OCI-LY7 (cell line): ENCODE results near the gene MACROD1. TPM values are rescaled to one million over a fixed set of nuclear protein-coding genes. Genes with fewer than 3 reads are reported as not detected.

ENCODE experiments used
- BruUV-seq: library from RNA; stranded (reverse); fragments of 400-500 nt; replicated peaks from 2 replicates; lab custom pipeline; 2021; lab: Mats Ljungman, UMichigan
- CTCF ChIA-PET: fragments of 300-600 bp; sonication (Branson Sonifier 250); formaldehyde crosslinking; loops from one replicate; lab custom pipeline; 2022; ENCODE audit warnings: antibody characterized with exemption; ENCODE audit not compliant: unreplicated experiment; lab: Charles Lee
- POLR2A ChIA-PET: fragments of 300-600 bp; sonication (Branson Sonifier 250); formaldehyde crosslinking; loops from one replicate; lab custom pipeline; 2022; ENCODE audit warnings: antibody characterized with exemption; lab: Charles Lee
- DNase-seq: peaks from one replicate; pipeline ENCODE4 v3.0.0-alpha.2; 2015; ENCODE audit warnings: low spot score
- H2AFZ ChIP-seq: fragments of 200-600 bp; sonication (generic), shearing (Covaris generic); 2 replicates; pipeline ENCODE4 v1.6.1; 2014; ENCODE audit warnings: mild to moderate bottlenecking, antibody characterized with exemption, low read length, moderate library complexity
- H3K27ac ChIP-seq: fragments of 200-600 bp; sonication (generic); 2 replicates; pipeline ENCODE4 v1.5.1; 2014; ENCODE audit warnings: mixed run types, low read depth, mild to moderate bottlenecking, moderate library complexity, low read length, inconsistent platforms; ENCODE audit not compliant: poor library complexity, severe bottlenecking
- H3K36me3 ChIP-seq: fragments of 200-600 bp; sonication (generic); 2 replicates; pipeline ENCODE4 v1.6.1; 2014; ENCODE audit warnings: mild to moderate bottlenecking, antibody characterized with exemption, low read length, moderate library complexity, mixed read lengths; ENCODE audit not compliant: insufficient read depth
- H3K4me1 ChIP-seq: fragments of 200-600 bp; sonication (generic); 2 replicates; pipeline ENCODE4 v1.5.1; 2014; ENCODE audit warnings: mild to moderate bottlenecking, low read length; ENCODE audit not compliant: insufficient read depth, poor library complexity, severe bottlenecking
- H3K4me2 ChIP-seq: fragments of 200-600 bp; sonication (generic); 2 replicates; pipeline ENCODE4 v1.6.1; 2014; ENCODE audit warnings: mild to moderate bottlenecking, low read length
- H3K4me3 ChIP-seq: fragments of 200-600 bp; sonication (generic); 2 replicates; pipeline ENCODE4 v1.5.1; 2014; ENCODE audit warnings: mild to moderate bottlenecking, low read depth, low read length; ENCODE audit not compliant: poor library complexity, severe bottlenecking
- H3K79me2 ChIP-seq: fragments of 200-600 bp; sonication (generic); 2 replicates; pipeline ENCODE4 v1.6.1; 2016; ENCODE audit warnings: low read depth, mild to moderate bottlenecking, low read length, moderate library complexity, mixed read lengths; ENCODE audit not compliant: insufficient read depth
- H3K9me2 ChIP-seq: fragments of 200-600 bp; sonication (generic); 2 replicates; pipeline ENCODE4 v1.6.1; 2016; ENCODE audit warnings: mild to moderate bottlenecking, low read length, mixed read lengths; ENCODE audit not compliant: insufficient read depth
- H3K9me3 ChIP-seq: fragments of 200-600 bp; sonication (generic); 2 replicates; pipeline ENCODE4 v1.6.1; 2014; ENCODE audit warnings: mild to moderate bottlenecking, mixed run types, low read length, mixed read lengths
- H4K20me1 ChIP-seq: fragments of 200-600 bp; sonication (generic); 2 replicates; pipeline ENCODE4 v1.6.1; 2014; ENCODE audit warnings: mild to moderate bottlenecking, antibody characterized with exemption, low read length, moderate library complexity, mixed read lengths; ENCODE audit not compliant: insufficient read depth
- EZH2phosphoT487 ChIP-seq: fragments of 200-600 bp; sonication (generic); IDR thresholded peaks from 2 replicates; pipeline ENCODE4 v1.6.1; 2018; ENCODE audit warnings: low read depth, borderline replicate concordance, mild to moderate bottlenecking, mixed run types, antibody characterized with exemption, low read length, moderate library complexity, mixed read lengths
- intact Hi-C: fragments of 100-400 bp; cut with micrococcal nuclease; formaldehyde crosslinking; loops from one replicate; pipeline ENCODE4 v1.10.0; 2022; ENCODE audit not compliant: unreplicated experiment
- total RNA-seq, 2 experiments: library from RNA; depleted of rRNA in 1 of 2; stranded (reverse); fragments of >200 nt in 1 of 2; shearing (Covaris generic) in 1 of 2; gene quantifications; 2 replicates each; pipeline ENCODE4 v1.2.3, GENCODE V29; 2014 to 2022
- TF ChIP-seq, protein P1 (sequence below): fragments of 200-600 bp; sonication (generic); conservative IDR thresholded peaks from 2 replicates; pipeline ENCODE4 v1.5.1; 2014; ENCODE audit warnings: mild to moderate bottlenecking, antibody characterized with exemption, low read length, moderate library complexity, mixed read lengths

Gene MACROD1
- total RNA-seq, 2 experiments from 2014 or later: 14.7 to 25.4 TPM

DNA sequence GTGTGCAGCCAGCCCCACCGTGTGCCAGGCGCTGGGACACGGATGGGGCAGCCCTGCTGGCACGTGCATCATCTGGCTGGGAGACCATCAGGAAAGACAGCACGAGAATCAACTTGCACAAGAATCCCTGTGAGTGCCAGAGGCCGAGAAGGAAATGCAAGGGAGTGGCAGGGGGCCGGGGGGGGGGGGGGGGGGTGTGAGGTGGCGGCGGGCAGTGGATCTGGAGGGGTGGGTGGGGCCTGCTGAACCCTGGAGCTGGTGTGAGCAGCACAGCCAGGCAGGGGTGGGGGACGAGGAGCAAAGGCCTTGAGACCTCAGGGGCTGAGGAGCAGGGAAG lies 144.2 kb downstream of the MACROD1 start:
- Histone ChIP-seq H2AFZ (no peak overlapping the region), H4K20me1 (no peaks in the 10 kb centered on the region), H3K9me3 (no peaks in the 10 kb centered on the region), H3K9me2 (no peaks in the 10 kb centered on the region), H3K4me2 (no peak overlapping the region), H3K36me3 (no peaks in the 10 kb centered on the region), H3K4me3 (no peak overlapping the region), H3K27ac (no peak overlapping the region), H3K79me2 (no peaks in the 10 kb centered on the region), H3K4me1 (no peaks in the 10 kb centered on the region)
- no peak for TF ChIP-seq EZH2phosphoT487
- TF ChIP-seq, protein P1, sequence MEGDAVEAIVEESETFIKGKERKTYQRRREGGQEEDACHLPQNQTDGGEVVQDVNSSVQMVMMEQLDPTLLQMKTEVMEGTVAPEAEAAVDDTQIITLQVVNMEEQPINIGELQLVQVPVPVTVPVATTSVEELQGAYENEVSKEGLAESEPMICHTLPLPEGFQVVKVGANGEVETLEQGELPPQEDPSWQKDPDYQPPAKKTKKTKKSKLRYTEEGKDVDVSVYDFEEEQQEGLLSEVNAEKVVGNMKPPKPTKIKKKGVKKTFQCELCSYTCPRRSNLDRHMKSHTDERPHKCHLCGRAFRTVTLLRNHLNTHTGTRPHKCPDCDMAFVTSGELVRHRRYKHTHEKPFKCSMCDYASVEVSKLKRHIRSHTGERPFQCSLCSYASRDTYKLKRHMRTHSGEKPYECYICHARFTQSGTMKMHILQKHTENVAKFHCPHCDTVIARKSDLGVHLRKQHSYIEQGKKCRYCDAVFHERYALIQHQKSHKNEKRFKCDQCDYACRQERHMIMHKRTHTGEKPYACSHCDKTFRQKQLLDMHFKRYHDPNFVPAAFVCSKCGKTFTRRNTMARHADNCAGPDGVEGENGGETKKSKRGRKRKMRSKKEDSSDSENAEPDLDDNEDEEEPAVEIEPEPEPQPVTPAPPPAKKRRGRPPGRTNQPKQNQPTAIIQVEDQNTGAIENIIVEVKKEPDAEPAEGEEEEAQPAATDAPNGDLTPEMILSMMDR: no peak
- CTCF ChIA-PET: no interaction called here
- intact Hi-C loops: no loop called here
- no TSS peak for BruUV-seq
- POLR2A ChIA-PET: no interaction called here
- DNase-seq: no peak

DNA sequence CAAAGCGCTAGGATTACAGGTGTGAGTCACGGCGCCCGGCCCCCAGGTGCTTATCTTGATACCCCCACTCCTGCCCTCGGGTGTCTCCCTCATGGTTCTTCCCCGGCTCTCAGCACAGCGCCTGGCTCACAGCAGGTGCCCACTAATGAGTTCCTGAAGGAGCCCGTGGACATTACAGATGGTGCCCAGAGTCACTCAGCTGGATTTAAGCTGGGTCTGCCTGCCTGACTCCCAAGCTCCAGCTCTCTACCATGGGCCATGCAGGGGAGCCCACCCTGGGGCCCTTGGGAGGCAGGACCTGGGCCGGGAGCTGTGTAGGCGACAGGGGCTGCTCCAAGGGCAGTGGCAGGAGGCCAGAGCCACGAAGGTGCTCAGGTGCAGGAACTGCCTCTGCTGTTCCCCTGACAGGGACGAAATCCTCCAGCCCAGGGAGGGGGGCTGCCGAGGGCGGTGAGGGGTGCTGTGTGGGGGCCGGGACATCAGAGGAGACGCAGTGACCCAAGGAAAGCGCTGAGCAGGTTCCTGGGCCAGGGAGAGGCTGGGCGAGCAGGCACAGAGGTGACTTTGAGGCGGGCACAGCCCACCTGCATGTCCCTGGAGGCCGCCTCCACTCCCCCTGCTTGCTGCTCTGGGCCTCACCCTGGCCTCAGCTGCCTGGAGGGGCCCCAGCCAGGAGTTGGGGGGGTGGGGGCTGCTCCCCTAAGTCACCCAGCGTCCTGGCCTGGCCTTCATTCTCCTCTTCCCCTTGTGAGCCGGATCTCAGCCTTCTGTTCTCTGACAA lies 144.7 kb downstream of the MACROD1 start:
- Histone ChIP-seq H3K4me2 (no peak overlapping the region), H3K4me1 (no peaks in the 10 kb centered on the region), H4K20me1 (no peaks in the 10 kb centered on the region), H3K36me3 (no peaks in the 10 kb centered on the region), H3K27ac (no peak overlapping the region), H2AFZ (no peak overlapping the region), H3K4me3 (no peak overlapping the region), H3K9me3 (no peaks in the 10 kb centered on the region), H3K9me2 (no peaks in the 10 kb centered on the region), H3K79me2 (no peaks in the 10 kb centered on the region)
- no peak for DNase-seq
- BruUV-seq: no TSS peak
- intact Hi-C loops: no loop called here
- ChIA-PET CTCF (no interaction called here), POLR2A (no interaction called here)
- no peak for TF ChIP-seq EZH2phosphoT487
- TF ChIP-seq, protein P1: no peak
